D721Med (cell line): ENCODE measurements around the gene STAU1.
"Not testable (repeated sequence)": the region's sequence is repeated elsewhere in the genome, so short reads cannot be mapped to it uniquely, and the experiment has no call there.

ENCODE experiments used
- DNase-seq: peaks from one replicate; pipeline ENCODE4 v3.0.0; 2011; ENCODE audit warnings: low spot score; ENCODE audit not compliant: insufficient read length
- FAIRE-seq: peaks from 2 replicates; lab custom pipeline; 2011; peaks lifted over from hg19 to GRCh38; lab: Jason Lieb, UNC
- TF ChIP-seq, protein P1 (sequence below): IDR thresholded peaks from 2 replicates; pipeline ENCODE4 v1.5.1; 2012; ENCODE audit warnings: mild to moderate bottlenecking, control low read depth; ENCODE audit not compliant: insufficient read depth; ENCODE audit errors: missing control alignments

Gene STAU1

DNA sequence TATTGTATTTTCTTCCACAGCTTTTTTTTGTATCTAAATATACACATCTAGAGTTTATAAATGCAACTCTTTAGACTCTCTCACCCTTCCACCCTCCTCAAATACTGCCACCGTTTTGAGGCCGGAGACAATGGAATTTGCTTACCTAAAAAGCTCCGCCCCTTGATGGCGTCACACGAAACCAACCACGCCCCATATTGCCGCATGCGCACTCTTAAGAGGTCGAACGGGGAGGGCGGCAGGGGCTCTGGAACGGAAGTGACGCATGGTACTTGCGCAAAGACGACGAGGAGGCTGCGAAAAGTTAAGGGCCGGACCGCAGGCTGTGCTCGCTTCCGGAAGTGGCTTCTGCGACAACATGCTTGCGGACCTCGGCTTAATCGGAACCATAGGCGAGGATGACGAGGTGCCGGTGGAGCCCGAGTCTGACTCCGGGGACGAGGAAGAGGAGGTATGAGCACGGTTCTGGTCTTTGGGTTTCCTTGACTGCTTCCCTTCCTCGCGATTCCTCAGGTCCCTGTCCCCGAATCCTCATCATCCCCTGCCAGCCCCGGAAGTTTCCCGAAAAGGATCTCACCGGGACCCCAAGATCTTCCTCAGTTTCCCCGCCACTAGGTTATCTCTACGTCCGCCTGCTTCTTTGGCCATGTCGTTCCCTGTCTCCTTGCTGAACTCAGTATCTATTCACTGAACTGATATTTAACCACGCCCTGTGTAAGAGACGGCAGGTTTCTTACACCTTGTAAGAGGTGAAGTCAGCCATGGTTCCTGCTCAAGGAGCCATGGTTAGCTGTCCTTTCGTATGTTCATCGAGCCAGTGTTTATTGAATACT lies 31.2 kb upstream of the STAU1 start, which contains the start of gene DDX27:
TSS of gene DDX27 (plus strand) at position 326 of the 833 bp plus-strand sequence. CDS start at position 359, 33 bp downstream.
- peak; percentile 55 for DNase-seq
- FAIRE-seq = no peak
- TF ChIP-seq, protein P1, sequence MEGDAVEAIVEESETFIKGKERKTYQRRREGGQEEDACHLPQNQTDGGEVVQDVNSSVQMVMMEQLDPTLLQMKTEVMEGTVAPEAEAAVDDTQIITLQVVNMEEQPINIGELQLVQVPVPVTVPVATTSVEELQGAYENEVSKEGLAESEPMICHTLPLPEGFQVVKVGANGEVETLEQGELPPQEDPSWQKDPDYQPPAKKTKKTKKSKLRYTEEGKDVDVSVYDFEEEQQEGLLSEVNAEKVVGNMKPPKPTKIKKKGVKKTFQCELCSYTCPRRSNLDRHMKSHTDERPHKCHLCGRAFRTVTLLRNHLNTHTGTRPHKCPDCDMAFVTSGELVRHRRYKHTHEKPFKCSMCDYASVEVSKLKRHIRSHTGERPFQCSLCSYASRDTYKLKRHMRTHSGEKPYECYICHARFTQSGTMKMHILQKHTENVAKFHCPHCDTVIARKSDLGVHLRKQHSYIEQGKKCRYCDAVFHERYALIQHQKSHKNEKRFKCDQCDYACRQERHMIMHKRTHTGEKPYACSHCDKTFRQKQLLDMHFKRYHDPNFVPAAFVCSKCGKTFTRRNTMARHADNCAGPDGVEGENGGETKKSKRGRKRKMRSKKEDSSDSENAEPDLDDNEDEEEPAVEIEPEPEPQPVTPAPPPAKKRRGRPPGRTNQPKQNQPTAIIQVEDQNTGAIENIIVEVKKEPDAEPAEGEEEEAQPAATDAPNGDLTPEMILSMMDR = no peak

DNA sequence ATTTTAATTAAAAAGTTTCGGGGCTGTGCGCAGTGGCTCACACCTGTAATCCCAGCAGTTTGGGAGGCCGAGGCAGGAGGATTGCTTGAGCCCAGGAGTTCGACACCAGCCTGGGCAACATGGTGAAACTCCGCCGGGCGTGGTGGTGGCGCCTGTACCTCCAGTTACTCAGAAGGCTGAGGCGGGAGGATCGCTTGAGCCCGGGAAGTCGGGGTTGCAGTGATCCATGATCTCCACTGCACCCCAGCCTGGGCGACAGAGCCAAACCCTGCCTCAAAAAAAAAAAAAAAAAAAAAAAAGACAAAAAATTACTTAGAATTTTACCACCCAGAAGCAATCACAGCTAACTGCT lies 30.6 kb upstream of the STAU1 start:
- FAIRE-seq, DNase-seq: not testable (repeated sequence)

DNA sequence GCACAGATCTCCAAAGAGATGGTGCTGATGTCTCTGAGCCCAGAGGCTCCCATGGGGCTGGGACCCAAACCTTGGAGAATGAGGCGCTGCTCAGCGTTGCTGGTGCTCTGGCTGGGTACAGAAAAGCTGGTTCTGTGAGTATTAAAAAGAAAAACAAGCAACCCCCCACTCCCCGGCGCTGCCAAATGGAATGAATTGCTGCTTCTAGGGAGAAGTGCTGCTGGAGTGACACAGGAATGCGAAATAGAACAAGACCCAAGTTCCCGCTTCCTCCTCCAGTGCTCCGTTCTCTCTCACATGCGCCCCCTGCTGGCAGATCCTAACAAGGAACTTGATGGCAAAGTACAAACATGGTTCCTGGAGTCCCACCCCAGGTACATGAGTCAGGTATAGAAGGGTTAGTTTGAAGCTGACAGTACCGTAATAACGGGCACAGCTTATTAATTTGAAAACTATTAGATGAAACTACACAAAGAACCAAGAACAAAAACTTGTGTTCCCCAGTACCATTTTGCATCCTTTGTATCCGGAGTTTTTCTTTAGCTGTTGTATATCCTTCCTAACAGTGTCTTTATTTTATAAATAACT lies 29.0 kb upstream of the STAU1 start:
- TF ChIP-seq, protein P1 = peak; percentile 90
- FAIRE-seq = no peak
- no peak for DNase-seq

- no peak for FAIRE-seq
- TF ChIP-seq, protein P1 = no peak
Observed at GRCh38 chr20:49215232-49215631, 27.1 kb upstream of the STAU1 start.

DNA sequence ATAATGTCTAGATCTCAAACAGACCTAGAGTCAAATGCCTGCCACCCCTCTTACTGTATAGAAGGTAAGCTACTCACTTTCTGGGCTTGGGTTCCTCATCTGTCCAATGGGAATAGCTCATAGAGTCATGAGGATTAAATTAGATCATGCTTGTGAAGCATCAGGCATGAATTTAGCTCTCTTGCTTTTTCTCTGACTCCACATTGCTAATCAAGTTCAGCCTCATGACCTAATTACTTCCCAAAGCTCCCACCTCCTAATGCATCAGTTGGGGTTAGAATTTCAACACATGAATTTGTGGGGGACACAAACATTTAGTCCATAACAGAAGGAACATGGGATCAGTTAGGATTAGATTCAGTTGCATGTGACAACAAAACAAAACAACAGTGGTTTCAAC lies 26.4 kb upstream of the STAU1 start:
- TF ChIP-seq, protein P1 = no peak
- FAIRE-seq (no peak), DNase-seq (no peak)

More at GRCh38 chr20:49215232-49215631, 27.1 kb upstream of the STAU1 start:
- no peak for DNase-seq

DNA sequence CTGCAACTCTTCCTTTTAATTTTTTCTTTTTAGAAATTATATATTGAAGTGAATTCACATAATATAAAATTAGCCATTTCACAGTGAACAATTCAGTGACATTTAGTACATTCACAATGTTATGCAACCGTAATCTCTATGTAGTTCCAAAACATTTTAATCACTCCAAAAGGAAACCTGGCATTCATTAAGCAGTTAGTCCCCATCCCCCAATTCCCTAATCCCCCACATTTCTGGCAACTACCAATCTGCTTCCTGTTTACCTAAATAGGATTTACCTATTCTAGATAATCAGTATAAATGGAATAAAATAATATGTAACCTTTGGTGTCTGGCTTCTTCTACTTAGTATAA lies 22.6 kb upstream of the STAU1 start:
- TF ChIP-seq, protein P1 = no peak
- DNase-seq (no peak), FAIRE-seq (no peak)

DNA sequence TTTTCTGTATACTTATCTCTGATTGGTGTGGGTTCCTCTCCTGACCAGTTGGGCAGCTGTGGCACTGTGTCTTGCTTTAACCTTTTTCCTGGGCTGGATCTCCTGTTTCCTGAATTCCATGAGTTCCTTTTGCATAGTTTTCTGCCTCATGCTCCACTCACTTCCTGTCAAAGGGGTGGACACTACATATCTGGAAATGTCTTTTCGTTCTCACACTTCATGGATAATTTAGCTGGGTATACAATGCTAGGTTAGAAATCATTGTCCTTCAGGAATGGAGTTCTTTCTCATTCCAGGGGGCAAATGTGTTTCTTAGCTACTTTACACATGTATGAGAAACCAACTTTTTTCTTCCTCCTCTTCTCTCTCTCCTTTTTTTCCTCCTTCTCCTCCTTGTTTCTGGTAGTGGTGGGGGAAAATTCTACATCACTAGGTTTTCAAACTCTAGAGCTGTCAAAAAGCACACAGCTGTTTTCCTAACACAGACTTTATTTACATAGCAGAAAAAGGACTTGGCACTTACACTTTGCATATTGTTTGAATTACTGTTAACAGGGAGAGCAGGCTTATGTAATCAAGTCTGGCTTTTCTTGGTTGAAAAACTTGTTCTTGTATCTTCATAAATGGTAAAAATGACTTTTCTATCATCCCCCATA lies 22.1 kb upstream of the STAU1 start:
- TF ChIP-seq, protein P1 = no peak
- FAIRE-seq (no peak), DNase-seq (no peak)
